HEK293 (cell line): Measurements from ENCODE around the gene CSNK1E.
A peak's percentile ranks its signal among the peaks of the same experiment; 100 is the strongest.

ENCODE experiments used
- CTCF ChIA-PET: fragments of 350-600 bp; formaldehyde crosslinking; extraction: SDS; loops from one replicate; lab custom pipeline; 2021; ENCODE audit warnings: antibody characterized with exemption; lab: Yijun Ruan, JAX
- POLR2A ChIA-PET: fragments of 300-600 bp; formaldehyde crosslinking; extraction: SDS; loops from one replicate; lab custom pipeline; 2020; ENCODE audit warnings: antibody characterized with exemption, inconsistent platforms; lab: Yijun Ruan, JAX
- H3K27ac ChIP-seq: fragments of 200-500 bp; sonication (Bioruptor generic); 2 replicates; pipeline ENCODE4 v1.5.1; 2014; ENCODE audit warnings: low read depth, low read length, control low read depth, inconsistent platforms; ENCODE audit errors: extremely low read depth
- H3K36me3 ChIP-seq, 2 experiments: fragments of 200-500 bp in 1 of 2; sonication (Bioruptor generic) in 1 of 2; 1 replicate in 1 of 2; 2 replicates in 1 of 2; pipeline ENCODE4 v1.5.1; 2014 to 2017; ENCODE audit warnings: inconsistent platforms in 2 of 2, low read length in 2 of 2; ENCODE audit not compliant: control insufficient read depth in 2 of 2, insufficient read depth in 1 of 2
- H3K4me1 ChIP-seq: fragments of 200-500 bp; sonication (Bioruptor generic); 2 replicates; pipeline ENCODE4 v1.5.1; 2014; ENCODE audit warnings: mild to moderate bottlenecking, low read length, inconsistent platforms; ENCODE audit not compliant: control insufficient read depth, insufficient read depth
- H3K4me3 ChIP-seq: 2 replicates; pipeline ENCODE4 v1.5.1; 2011; ENCODE audit warnings: low read depth, mild to moderate bottlenecking, control low read depth, low read length, moderate library complexity
- H3K9me3 ChIP-seq: fragments of 200-500 bp; sonication (Bioruptor generic); 2 replicates; pipeline ENCODE4 v1.5.1; 2014; ENCODE audit warnings: low read depth, low read length, inconsistent platforms; ENCODE audit not compliant: control insufficient read depth, insufficient read depth
- FEZF1 ChIP-seq: fragments of 450-650 bp; formaldehyde crosslinking; IDR thresholded peaks from 2 replicates; pipeline ENCODE4 v1.5.1; 2016; ENCODE audit warnings: missing biosample characterization, missing genetic modification characterization
- SCRT1 ChIP-seq: fragments of 450-650 bp; formaldehyde crosslinking; IDR thresholded peaks from 2 replicates; pipeline ENCODE4 v1.5.1; 2016; ENCODE audit warnings: missing biosample characterization, missing genetic modification characterization, borderline replicate concordance
- SETDB1 ChIP-seq: IDR thresholded peaks from one replicate; pipeline ENCODE4 v1.6.1; 2017; ENCODE audit warnings: mild to moderate bottlenecking, low read length, moderate library complexity, mixed read lengths; ENCODE audit not compliant: insufficient read length
- ZBTB48 ChIP-seq: fragments of 450-650 bp; formaldehyde crosslinking; IDR thresholded peaks from 2 replicates; pipeline ENCODE4 v1.5.1; 2016; ENCODE audit warnings: missing biosample characterization, missing genetic modification characterization
- ZBTB7A ChIP-seq: fragments of 450-650 bp; formaldehyde crosslinking; IDR thresholded peaks from 2 replicates; pipeline ENCODE4 v1.5.1; 2016; ENCODE audit warnings: low read depth, missing biosample characterization, missing genetic modification characterization
- ZFP3 ChIP-seq: fragments of 450-650 bp; formaldehyde crosslinking; IDR thresholded peaks from 2 replicates; pipeline ENCODE4 v1.5.1; 2016; ENCODE audit warnings: low read depth, missing biosample characterization, missing genetic modification characterization
- ZIC2 ChIP-seq: fragments of 450-650 bp; formaldehyde crosslinking; IDR thresholded peaks from 2 replicates; pipeline ENCODE4 v1.5.1; 2016; ENCODE audit warnings: missing biosample characterization, missing genetic modification characterization
- ZNF138 ChIP-seq: fragments of 450-650 bp; formaldehyde crosslinking; IDR thresholded peaks from 2 replicates; pipeline ENCODE4 v1.5.1; 2016; ENCODE audit warnings: missing biosample characterization, missing genetic modification characterization, borderline replicate concordance
- ZNF146 ChIP-seq: fragments of 450-650 bp; formaldehyde crosslinking; IDR thresholded peaks from 2 replicates; pipeline ENCODE4 v1.5.1; 2016; ENCODE audit warnings: missing biosample characterization, missing genetic modification characterization
- ZNF184 ChIP-seq: fragments of 450-650 bp; IDR thresholded peaks from 2 replicates; pipeline ENCODE4 v1.5.1; 2018; ENCODE audit warnings: missing biosample characterization, mild to moderate bottlenecking, missing genetic modification characterization
- ZNF214 ChIP-seq: fragments of 450-650 bp; formaldehyde crosslinking; IDR thresholded peaks from 2 replicates; pipeline ENCODE4 v1.5.1; 2017; ENCODE audit warnings: missing biosample characterization, mild to moderate bottlenecking, missing genetic modification characterization, borderline replicate concordance
- TF ChIP-seq, protein P1 (sequence below): fragments of 450-650 bp; formaldehyde crosslinking; IDR thresholded peaks from 2 replicates; pipeline ENCODE4 v1.5.1; 2016; ENCODE audit warnings: missing biosample characterization, missing genetic modification characterization
- TF ChIP-seq, protein P2 (sequence below): fragments of 450-650 bp; formaldehyde crosslinking; IDR thresholded peaks from 2 replicates; pipeline ENCODE4 v1.5.1; 2016; ENCODE audit warnings: missing biosample characterization, missing genetic modification characterization
- TF ChIP-seq, protein P3 (sequence below): fragments of 450-650 bp; formaldehyde crosslinking; IDR thresholded peaks from 2 replicates; pipeline ENCODE4 v1.5.1; 2017; ENCODE audit warnings: missing biosample characterization, missing genetic modification characterization

CSNK1E gene

DNA sequence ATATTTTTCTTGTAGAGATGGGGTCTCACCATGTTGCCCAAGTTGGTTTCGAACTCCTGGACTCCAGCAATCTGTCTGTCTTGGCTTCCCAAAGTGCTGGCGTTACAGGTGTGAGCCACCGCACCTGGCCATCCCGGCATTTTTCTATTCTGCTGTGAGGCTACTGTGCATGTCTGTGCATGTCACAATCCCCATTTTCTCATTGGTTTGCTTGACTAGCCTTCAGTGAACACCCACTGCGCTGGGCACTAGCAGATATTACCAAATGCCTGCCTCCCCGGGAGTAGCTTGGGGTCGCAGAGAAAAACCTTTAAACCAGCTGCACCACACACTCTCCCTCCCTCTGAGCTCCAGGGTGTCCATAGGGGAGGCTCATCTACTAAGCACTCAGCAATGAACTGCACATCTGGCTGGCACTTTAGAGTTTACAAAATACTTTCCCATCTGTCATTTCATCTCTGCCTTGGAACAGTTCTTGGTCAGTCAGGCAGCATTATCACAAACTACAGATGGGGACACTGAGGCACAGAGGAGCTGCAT, 4.9 kb downstream of the CSNK1E start:
- no peaks in the 10 kb centered on the region for H3K9me3 ChIP-seq
- no peak overlapping the region for H3K27ac ChIP-seq
- POLR2A ChIA-PET = interaction anchor here (0.5 to 0.7 kb wide), 2 partner anchors 34 to 371 kb away, joined by 3 to 6 read pairs; no protein-coding TSS in a partner anchor
- CTCF ChIA-PET = interaction anchor here (0.6 to 2.1 kb wide), 4 partner anchors 14 to 259 kb away, joined by 3 to 6 read pairs (median 3); no protein-coding TSS in a partner anchor
- no peak for TF ChIP-seq ZBTB7A
- TF ChIP-seq ZIC2 = peak; percentile 45; the same call in 1 of the 2 replicates
- peaks cover 21% of the 10 kb centered on the region for H3K4me1 ChIP-seq
- no peak overlapping the region for H3K4me3 ChIP-seq
- peaks cover 12 to 82% of the 10 kb centered on the region in 2 experiments; a peak in 2 of 3 replicates for H3K36me3 ChIP-seq

DNA sequence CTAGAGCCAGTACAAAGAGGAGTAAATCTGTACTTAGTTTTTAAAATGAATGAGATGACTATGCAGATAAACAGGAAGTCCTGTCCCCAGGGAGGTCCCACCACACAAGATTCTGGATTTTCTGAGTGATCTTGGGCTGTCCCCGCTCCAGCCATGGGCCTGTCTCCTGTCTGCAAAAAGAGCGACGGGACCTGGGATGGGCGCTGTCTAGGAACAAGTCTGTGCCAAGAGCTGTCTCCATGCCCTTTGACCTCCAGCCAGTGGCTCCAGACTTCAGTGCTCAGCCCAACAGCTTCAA, 6.0 kb downstream of the CSNK1E start:
- Histone ChIP-seq H3K4me3 (no peak overlapping the region), H3K4me1 (peaks cover 21% of the 10 kb centered on the region), H3K36me3 (peaks cover 12 to 85% of the 10 kb centered on the region in 2 experiments; a peak in 2 of 3 replicates)

More for the DNA sequence above, 6.0 kb downstream of the CSNK1E start:
- POLR2A ChIA-PET = no interaction called here
- CTCF ChIA-PET = interaction anchor here (1.4 to 2.1 kb wide), 2 partner anchors 13 to 42 kb away, joined by 4 to 6 read pairs; no protein-coding TSS in a partner anchor
- no peak for TF ChIP-seq ZNF184
- no peak for TF ChIP-seq ZNF146 (tag by site-specific recombination)
- TF ChIP-seq ZFP3 (tag by site-specific recombination) = no peak
- TF ChIP-seq SETDB1 = no peak
- no peak for TF ChIP-seq ZNF138 (tag by site-specific recombination)
- TF ChIP-seq, protein P1, sequence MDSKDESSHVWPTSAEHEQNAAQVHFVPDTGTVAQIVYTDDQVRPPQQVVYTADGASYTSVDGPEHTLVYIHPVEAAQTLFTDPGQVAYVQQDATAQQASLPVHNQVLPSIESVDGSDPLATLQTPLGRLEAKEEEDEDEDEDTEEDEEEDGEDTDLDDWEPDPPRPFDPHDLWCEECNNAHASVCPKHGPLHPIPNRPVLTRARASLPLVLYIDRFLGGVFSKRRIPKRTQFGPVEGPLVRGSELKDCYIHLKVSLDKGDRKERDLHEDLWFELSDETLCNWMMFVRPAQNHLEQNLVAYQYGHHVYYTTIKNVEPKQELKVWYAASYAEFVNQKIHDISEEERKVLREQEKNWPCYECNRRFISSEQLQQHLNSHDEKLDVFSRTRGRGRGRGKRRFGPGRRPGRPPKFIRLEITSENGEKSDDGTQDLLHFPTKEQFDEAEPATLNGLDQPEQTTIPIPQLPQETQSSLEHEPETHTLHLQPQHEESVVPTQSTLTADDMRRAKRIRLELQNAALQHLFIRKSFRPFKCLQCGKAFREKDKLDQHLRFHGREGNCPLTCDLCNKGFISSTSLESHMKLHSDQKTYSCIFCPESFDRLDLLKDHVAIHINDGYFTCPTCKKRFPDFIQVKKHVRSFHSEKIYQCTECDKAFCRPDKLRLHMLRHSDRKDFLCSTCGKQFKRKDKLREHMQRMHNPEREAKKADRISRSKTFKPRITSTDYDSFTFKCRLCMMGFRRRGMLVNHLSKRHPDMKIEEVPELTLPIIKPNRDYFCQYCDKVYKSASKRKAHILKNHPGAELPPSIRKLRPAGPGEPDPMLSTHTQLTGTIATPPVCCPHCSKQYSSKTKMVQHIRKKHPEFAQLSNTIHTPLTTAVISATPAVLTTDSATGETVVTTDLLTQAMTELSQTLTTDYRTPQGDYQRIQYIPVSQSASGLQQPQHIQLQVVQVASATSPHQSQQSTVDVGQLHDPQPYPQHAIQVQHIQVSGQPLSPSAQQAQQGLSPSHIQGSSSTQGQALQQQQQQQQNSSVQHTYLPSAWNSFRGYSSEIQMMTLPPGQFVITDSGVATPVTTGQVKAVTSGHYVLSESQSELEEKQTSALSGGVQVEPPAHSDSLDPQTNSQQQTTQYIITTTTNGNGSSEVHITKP (tag by site-specific recombination) = no peak
- TF ChIP-seq, protein P2, sequence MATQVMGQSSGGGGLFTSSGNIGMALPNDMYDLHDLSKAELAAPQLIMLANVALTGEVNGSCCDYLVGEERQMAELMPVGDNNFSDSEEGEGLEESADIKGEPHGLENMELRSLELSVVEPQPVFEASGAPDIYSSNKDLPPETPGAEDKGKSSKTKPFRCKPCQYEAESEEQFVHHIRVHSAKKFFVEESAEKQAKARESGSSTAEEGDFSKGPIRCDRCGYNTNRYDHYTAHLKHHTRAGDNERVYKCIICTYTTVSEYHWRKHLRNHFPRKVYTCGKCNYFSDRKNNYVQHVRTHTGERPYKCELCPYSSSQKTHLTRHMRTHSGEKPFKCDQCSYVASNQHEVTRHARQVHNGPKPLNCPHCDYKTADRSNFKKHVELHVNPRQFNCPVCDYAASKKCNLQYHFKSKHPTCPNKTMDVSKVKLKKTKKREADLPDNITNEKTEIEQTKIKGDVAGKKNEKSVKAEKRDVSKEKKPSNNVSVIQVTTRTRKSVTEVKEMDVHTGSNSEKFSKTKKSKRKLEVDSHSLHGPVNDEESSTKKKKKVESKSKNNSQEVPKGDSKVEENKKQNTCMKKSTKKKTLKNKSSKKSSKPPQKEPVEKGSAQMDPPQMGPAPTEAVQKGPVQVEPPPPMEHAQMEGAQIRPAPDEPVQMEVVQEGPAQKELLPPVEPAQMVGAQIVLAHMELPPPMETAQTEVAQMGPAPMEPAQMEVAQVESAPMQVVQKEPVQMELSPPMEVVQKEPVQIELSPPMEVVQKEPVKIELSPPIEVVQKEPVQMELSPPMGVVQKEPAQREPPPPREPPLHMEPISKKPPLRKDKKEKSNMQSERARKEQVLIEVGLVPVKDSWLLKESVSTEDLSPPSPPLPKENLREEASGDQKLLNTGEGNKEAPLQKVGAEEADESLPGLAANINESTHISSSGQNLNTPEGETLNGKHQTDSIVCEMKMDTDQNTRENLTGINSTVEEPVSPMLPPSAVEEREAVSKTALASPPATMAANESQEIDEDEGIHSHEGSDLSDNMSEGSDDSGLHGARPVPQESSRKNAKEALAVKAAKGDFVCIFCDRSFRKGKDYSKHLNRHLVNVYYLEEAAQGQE (tag by site-specific recombination) = no peak
- TF ChIP-seq ZBTB48 (tag by site-specific recombination) = no peak
- TF ChIP-seq SCRT1 (tag by site-specific recombination) = no peak
- TF ChIP-seq, protein P3, sequence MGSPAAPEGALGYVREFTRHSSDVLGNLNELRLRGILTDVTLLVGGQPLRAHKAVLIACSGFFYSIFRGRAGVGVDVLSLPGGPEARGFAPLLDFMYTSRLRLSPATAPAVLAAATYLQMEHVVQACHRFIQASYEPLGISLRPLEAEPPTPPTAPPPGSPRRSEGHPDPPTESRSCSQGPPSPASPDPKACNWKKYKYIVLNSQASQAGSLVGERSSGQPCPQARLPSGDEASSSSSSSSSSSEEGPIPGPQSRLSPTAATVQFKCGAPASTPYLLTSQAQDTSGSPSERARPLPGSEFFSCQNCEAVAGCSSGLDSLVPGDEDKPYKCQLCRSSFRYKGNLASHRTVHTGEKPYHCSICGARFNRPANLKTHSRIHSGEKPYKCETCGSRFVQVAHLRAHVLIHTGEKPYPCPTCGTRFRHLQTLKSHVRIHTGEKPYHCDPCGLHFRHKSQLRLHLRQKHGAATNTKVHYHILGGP (tag by site-specific recombination) = no peak
- TF ChIP-seq FEZF1 (tag by site-specific recombination) = no peak
- TF ChIP-seq ZNF214 (tag by site-specific recombination) = no peak
- Histone ChIP-seq H3K27ac (no peak overlapping the region), H3K9me3 (no peaks in the 10 kb centered on the region)
